Stimulated activated CD4-positive, alpha-beta T cell treated with anti-CD3 and anti-CD28 coated beads, Interleukin-2, amount 100 ng/mL, for 48 hours (primary cell): Measurements from ENCODE around the gene TREX2.
A peak's percentile ranks its signal among the peaks of the same experiment; 100 is the strongest.

Experiments
- DNase-seq, 2 donors: peaks; one replicate each; pipeline ENCODE4 v3.0.0-alpha.2; 2020

The TREX2 gene

DNA sequence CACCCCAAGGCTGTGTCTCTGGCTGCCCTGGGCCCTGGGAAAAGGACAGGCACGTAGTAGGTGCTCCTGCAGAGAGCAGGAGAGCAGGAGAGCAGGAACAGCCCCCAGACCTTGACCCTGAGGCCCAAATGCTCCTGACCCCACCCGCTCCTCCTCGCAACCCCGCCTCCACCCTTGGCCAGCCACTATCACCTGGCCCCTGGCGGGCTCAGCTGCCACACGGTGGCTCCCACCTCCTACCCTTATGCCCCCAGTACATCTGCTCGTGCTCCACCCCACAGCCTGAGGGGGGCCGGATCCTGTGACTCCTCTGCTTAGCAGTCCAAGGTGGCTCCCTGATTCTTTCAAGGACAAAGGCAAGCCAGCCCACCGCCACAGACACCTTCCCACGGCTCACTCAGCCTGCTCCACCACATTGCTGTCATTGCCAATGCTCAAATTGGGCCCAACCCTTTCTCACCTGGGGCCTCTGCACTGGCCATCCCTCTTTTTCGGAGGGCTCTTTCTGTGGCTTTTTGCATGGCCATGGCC lies 30.0 kb upstream of the TREX2 start:
- DNase-seq = no peak

DNA sequence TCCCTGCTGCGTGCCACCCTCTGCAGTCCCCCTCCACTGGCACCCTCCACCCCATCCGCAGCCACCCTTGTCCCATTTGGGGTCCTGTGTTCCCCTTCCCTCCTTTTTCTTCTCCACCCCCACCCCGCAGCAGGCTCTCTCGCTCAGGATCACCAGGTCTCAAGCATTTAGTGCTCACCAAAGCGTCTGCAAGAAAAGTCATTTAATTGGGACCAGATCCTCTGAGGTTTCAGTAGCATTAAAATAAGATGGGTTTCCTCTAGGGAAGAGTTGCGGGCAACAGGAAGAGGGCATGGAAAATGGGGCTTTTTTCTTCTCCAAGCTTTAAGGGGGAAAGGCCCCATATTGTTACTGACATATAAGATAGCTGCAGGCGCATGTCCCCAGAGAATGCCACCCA lies 29.4 kb upstream of the TREX2 start:
- DNase-seq = no peak

DNA sequence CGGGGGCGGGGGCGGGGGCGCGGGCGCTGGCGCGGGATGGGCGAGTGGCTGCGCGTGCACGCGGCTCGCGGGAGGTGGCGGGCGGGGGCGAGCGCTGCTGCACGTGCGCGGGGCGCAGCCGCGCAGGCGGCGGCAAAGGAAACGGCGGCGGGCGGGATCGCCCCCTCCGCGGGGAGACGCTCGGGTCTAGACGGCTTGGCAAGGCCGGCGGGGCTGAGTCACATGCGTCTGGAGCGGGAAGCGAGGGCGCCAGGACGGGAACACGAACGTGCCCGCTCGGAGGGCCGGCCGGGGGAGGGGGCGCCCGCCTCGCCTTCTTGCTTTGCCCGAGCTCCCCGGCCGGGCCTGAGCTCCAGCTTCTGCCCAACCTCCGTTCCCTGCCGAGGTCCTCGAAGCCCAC lies 28.9 kb upstream of the TREX2 start:
- peak; percentile 10 to 27 for DNase-seq

DNA sequence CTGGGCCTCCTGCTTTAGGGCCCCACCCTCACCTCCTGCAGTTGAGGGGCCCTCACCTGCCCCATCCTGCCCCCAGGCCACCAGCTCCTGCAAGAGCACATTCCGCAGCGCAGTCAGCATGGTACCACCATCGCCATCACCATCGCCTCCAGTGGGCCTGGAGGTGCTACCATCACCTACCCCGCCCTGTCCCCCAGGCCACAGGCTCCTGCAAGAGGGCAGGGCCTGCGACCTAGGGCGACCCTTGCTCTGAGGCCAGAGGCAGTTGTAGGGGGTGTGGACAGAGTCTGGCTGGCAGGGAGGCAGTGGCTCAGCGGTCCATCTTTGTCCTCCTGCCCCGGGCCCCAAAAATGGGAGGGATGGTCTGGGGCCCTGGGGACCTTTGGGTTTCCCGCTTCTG lies 28.4 kb upstream of the TREX2 start:
- no peak for DNase-seq

DNA sequence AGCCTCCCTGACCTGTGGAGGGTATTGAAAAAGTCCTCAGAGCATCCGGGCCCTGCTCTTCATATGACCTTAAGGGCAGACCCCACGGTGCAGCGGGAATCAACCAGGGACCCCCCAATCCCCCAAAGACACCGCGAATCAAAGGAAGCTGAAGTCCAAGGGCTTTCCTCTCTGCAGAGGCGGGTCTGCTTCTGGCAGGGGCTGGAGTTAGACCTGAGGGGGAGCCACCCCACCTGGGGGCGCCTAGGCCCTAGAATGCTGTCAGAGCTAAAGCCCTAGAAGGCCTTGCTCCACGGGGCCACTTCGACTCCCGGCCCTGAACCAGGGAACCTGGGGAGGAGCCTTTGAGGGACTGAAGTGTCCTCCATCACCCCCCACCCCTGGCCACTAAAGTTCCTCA lies 27.3 kb upstream of the TREX2 start:
- no peak for DNase-seq

DNA sequence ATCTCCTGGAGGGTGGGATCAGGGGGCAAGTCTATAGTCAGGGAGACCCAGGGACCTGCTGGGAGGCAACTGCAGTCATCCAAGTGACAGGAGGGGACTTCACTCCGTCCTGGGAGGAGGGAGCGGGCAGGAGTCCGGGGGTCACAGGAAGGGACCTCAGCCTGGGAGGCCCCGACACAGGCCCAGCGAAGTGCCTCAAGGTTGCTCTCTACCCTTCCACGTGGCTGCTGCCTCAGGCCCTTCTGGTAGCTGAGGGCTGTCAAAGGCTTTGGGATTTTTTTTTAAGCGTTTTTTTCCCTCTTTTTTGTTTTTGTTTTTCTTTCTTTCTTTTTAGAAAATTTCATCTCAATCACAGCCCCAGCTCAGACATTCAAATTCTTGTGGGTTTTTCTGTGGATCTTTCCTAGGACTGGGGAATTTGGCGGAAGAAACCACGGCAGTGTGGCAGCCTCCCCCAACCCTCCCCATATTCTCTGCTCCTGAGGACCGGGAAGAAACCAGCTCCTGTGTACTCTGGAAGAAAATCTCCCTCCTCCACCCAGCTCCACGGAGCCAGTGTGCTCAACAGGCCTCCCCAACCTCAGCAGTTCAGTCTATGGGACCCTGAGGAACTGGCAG lies 25.9 kb upstream of the TREX2 start:
- DNase-seq = no peak

DNA sequence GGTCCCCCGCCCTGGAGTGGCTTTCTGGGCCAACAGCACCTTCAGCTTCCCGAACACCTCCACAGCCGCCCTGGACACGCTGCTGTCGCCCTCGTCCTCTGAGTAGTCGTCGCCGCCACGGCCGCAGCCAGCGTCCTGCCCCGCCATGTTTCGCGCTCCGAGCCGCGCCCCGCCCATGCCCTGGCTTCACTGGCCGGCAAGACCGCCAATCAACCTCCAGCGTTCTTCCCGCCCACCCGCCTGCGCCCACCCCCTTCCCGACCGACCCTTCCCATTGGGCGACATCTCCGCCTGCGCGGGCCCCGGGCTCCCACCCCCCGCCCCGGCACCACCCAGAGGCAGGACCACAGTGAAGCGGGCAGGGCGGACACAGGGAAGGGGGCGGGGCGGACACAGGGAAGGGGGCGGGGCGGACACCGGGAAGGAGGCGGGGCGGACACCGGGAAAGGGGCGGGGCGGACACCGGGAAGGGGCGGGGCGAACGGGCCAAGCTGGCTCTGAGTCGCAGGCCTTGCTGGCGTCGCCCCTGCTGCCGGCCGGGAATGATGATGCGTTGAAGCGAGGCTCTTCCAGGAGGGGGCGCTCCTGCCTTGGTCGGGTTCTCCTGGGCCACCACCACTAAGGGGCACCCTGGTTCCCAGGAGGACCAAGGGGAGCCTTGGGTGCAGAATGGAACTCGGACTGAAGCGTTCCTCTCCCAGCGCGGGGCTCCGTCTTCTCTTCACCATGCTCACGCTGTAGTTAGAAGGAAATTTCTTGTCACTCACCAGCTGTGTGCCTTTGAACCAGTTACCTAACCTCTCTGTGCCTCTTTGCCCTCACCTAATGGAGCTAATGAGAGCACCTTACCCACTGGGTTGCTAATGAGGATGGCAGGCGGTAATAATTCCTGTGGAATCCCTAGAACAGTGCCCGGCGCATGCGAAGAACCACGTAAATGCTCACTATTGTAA lies 24.8 kb upstream of the TREX2 start, which contains the start of gene HAUS7:
TSS of gene HAUS7 (minus strand) at position 166 of the 953 bp plus-strand sequence. CDS start at position 147, 19 bp downstream.
- DNase-seq = peak; percentile 81 to 85

DNA sequence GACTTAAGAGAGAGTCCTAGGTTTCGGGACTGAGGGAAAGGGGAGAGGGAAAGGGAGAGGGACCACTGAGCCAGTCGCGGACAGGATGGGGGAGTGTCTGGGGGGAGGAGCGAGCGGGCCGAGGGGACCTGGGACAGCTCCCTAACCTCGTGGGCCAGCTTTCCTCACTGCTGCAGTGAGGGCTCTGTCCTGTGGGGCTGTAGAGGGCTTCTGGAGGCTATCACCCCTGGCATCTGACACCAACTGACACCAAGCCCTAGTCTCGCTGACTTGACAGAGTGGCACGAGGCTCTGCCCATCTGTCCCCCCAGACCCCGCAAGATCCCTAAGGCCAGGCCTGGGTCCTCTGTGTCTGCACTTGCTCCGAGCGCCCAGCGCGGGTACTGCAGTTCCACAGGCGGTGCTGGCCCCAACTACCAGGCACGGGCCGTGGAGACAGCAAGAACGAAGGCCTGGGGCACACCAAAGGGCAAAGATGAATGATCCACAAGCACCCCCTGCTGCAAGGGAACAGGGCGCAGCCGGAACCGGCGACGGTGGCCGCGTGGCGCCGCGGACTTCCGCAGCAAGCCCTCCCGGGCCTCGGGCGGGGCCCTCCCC lies 24.1 kb upstream of the TREX2 start:
- peak in 1 of 2 donors; percentile 11 for DNase-seq

DNA sequence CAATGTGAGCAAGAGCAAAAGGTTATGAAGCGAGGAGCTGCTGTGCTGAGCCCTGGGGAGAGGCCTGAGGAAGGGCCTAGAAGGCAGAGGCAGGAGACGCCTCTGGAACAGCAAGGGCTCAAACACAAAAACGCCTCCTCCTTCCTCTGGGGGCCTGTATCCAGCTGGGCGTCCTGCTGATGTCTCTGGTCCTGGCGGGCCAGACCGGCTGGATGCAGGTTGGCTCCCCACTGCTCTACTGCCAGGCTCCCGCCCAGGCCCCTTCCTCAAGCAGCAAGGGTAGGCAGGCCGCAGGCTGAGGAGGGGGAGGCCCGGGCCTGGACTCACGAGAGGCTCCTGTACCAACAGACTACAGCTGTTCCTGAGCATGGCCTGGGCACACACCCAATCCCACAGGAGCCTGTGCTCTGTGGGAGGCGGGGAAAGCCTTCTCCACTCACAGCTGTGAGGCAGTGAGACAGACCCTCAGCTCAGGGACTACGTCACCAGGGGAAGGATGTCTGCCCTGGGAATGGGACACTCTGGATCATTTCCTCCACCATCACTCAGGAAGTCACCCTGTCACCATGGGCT lies 22.2 kb upstream of the TREX2 start:
- DNase-seq = no peak

DNA sequence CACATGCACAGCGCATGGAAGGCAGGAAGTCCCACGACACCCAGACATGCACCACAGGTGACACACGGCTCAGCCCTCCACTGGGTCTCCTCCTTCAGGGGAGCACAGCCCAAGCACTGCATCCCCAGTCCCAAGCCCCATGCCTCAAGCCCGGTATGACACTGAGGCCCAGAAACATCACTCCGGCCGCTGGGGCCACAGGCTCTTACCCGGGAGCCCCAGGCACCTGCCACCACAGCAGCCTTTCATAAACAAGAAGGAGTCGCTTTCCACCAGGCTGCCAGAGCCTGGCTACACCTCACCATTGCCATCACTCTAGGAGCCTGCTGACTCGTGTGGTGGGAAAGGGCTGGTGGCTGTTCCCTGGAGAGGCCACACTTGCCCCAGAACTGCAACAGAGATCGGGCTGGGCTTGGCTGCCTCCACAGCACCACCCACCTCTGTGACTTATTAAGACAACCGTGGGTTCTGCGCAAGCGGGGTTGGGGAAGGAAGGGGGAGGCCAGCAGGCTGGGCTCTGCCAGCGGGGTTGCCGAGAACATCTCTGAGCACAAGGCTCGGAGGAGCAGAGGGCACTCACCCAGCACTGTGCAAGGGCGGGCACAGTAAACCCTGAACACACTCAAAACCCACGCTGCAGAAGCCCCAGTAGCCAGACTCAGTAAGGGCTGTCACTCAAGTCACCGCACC lies 20.0 kb upstream of the TREX2 start:
- DNase-seq = no peak

DNA sequence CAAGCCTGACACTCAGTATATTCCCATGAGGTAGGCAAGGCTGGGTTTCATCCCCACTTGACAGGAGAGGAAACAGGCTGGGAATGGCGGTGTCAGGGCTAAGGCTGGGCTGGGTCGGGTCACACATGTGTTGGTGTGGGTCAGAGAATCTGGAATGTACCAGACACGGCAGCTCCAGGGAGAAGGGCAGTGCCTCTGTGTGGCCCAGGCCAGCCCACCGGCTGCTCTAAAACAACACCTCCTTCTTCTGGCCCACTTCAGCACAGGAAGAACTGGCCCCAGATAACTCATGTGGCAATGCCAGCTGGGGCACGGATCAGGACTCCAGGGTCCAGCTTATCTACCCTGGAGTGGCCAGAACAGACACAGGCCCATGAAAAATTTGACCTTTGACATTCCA lies 18.3 kb upstream of the TREX2 start:
- no peak for DNase-seq

DNA sequence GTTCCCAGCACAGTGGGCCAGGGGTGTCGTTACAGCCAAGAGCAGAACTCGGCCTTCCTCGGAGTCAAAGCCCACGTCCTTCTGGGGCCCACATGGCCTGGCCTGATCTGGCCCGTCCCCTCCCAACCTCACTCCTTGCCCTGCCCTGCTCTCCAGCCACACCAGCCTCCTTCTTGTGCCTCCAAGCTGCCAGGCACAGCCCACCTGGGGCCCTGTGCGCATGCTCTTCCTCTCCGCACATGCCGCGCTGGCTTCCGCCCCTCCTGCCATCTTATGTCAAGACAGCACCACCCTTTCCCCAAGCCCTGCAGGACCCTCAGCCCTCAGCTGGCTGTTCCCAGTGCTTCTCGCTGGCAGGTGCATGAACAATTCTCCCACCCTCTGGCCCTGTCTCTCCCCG lies 17.7 kb upstream of the TREX2 start:
- no peak for DNase-seq

DNA sequence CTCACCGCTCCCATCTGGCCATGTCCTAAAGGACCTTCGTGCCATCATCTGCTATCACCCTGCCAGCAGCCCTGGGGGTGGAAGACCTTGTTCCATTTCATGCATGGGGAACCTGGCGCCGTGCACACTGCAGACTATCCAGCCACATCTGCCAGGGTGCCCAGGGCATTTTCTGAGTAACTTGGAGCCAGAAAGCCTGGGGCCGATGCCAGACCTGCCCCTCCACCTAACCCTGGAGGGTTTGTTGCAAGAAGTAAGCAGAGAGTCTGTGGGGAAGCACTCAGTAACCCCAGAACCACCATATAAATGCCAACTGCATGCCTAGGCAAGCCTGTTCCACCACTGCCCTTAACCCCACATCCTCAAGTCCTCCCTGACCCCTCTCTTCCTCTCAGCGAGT lies 17.2 kb upstream of the TREX2 start:
- DNase-seq = no peak

DNA sequence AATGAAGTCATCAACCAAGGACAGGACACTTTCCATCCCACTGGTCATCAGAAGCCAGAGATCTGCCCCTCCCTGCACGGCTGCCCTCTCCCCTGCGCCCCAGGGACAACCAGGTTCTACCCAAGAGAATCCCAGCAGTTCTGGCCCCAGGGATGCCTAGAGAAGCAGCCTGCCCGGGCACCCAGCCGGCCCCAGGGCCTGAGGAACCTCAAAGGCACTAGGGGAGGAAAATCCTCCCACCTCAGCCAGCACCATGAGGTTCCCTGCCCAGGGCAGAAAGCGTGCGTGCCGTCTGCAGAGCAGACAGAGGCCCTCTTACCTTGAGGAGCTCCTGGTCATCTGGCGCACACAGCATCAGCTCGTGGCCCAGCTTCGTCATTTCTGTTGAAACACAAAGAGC lies 16.4 kb upstream of the TREX2 start:
- no peak for DNase-seq

DNA sequence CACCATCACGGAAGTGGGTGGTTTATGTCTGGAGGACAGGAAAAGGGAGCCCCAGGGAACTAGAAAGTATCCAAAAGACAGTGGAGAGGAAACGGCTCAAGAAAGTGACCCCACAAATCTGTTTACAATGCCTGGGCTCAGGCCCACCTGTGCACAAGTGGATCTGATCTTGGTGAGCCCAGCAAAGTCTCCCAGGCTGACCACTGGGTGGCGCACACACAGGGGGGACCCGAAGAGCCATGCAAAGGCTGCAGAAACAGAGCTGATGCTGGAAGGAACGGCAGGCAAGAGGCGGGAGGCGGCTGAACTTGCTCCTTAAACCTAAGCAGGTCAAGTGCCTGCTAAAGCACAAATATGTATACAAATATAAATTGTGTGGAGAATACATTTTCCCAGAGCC lies 15.0 kb upstream of the TREX2 start:
- peak; percentile 23 to 51 for DNase-seq

DNA sequence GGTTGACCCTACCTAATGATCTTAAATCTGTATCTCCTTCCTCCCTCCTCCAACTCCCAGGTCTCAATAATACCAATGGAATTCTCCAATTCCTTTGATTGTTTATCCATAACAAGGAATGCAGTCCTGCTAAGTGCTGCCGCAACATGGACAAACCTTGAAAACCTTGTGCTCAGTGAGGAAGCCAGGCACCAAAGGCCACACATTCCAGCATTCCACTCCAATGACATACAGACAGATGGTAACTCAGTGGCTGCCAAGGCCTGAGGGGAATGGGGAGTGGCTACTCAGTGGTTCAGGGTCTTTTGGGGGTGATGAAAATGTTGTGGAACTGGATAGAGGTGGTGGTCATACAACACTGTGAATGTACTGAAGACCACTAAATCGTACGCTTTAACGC lies 14.1 kb upstream of the TREX2 start:
- no peak for DNase-seq

DNA sequence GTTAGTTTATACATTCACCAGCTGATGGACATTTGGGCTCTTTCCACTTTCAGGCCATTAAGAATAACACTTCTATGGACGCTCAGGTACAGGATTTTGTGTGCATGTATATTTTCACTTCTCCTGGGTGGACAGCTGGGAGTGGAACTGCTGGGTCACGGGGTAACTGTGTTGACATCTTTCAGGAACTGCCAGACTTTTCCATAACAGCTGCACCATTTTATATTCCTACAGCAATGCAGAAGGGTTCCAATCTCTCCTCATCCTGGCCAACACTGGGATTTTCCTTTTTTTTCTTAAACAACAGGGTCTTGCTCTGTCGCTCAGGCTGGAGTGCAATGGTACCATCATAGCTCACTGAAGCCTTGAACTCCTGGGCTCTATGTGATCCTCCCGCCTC lies 12.6 kb upstream of the TREX2 start:
- DNase-seq = no peak

DNA sequence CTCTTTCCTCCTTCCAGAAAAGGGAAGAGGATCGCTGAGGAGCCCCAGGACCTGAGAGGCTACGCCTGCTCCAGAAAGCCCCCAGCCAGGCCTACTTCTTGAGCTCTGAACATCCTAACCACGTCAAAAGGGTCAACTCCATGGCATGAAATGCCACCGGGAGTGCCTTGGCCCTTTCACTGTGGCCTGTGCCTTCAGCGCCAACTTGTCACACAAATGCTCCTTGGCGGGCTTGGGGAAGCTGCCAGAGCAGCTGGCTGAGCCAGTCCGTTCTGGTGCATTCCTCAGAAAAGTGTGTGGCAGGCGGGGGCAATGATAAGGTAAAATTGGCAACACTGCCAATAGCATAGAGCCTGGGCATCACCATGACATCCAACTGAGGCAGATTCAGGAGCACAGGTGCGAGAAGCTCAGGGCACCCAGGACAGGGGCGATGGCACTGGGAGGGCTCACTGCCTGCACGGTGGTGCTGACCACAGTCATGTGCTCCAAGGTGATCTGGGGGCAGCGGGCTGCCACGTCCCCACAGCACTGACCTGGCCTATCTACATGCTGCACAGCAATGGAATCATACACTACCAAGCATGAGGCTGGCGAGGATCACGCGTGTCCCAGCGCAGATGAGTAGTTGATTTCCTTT lies 12.1 kb upstream of the TREX2 start:
- no peak for DNase-seq

DNA sequence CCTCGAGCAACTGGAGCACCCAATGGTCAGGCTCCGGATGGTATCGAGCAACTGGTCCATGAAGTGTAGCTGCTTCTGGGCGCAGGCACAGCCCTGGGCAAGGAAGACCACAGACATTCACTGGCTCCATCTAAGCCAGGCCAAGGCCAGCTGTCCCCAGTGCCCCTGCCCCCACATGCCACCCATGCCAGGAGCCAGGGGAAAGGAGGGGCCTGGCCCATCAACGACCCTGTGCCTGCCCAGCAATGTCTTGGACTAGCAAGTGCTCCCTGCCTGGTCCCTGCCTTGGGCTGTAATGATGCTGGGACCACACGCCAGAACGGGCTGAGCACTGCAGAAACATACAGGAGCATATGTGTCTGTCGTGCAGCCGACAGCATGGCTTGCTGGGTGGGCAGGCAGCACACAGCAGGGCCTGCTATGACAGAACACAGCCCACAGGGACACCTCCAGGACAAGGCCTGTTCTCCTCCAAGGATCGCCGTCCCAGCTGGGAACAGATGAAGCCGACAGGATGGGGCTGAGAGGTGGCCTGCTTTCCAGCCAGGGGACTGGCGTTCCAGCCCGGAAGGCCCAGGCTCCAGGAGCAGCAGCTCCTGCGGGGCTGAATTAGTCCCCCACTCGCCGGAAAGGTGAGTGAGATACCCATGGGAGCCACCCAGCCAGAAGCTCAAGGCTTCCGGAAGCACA lies 11.4 kb upstream of the TREX2 start:
- DNase-seq = no peak

DNA sequence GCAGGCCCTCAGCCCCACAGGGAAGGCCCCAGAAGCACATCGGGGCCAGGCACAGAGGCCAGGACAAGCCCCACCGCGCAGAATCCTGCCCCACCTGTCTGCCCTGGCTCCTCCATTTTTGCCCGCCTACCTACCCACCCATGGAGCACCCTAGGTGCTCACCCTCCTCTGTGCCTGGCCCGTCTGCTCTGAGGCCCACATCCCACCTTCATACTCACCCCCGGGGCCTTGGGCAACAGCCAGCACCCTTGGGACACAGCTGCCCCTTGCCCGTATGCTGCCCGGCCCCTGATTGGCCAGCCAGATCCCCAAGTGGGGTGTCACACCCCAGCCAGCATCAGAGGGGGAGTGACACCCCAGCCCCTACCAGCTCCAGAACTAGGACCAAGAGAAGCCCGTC lies 10.8 kb upstream of the TREX2 start:
- no peak for DNase-seq

DNA sequence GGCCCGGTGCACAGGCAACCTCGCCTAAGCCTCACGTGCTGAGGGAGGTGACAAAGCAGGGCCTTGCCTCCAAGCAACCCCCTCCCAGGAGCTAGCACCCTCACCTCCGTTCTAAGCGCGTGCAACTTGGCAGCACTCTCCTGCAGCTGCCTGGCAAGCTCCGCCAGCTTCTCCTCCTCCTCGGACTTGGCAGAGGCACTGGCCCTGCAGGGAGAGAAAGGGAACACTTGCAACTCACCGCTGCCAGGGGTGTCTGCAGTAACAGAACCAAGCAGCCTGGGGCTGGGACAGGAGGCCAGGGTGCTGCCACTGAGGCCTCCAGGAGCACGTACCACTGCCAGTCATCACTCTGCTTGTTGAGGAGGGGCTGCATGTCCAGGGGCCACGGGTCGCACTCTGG lies 10.3 kb upstream of the TREX2 start:
- DNase-seq = no peak

DNA sequence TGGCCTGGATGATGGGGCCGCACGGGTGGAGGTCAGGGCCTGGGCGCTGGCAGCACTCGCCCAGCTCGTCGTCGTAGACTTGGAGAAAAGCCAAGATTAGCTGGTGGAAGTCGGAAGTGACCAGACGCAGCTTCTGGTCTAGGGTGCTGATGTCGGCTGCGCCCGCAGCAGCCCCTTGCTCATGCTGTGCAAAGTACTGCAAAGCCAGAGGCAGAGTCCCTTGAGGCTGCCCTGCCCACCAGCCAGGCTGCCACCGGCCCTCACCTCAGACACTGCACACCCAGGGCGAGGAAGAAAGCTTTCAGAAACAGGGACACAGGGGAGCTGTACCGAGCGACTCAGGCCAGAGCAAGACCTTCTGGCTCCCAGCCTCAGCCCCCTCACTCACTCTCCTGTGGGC lies 9.7 kb upstream of the TREX2 start:
- no peak for DNase-seq
